ENCODE data around the gene EFNA3. TPM values are rescaled to one million over a fixed set of nuclear protein-coding genes. Genes with fewer than 3 reads are reported as not detected.
A peak's percentile ranks its signal among the peaks of the same experiment; 100 is the strongest.

Gene EFNA3
- polyA plus RNA-seq, 3 donors, result 0.45 to 1.7 (median 0.92) TPM

GRCh38 chr1:155050560-155051341 is 27.9 kb upstream of the EFNA3 start, which contains the start of gene ADAM15:
Gene ADAM15 (plus strand): TSS chr1:155051316. CDS start chr1:155051387, 71 bp downstream.
- Histone ChIP-seq H3K36me3 (replicated peaks in 1 of 2; ENCODE audit: control insufficient read depth in 1 of 2, insufficient read depth in 2 of 2, low read length in 2 of 2) (peaks cover 20 to 22% of the 10 kb centered on the region in 2 donors), H3K9ac (ENCODE audit: insufficient read depth, low read length, poor library complexity, severe bottlenecking) (peak within 1 kb of the TSS; percentile 75), H3K4me2 (replicated peaks; ENCODE audit: extremely low read depth, low read length, poor library complexity, severe bottlenecking) (peak within 1 kb of the TSS; percentile 100), H3K27me3 (ENCODE audit: control insufficient read depth in 2 of 2, insufficient read depth in 2 of 2, low read length in 2 of 2) (no peaks in the 10 kb centered on the region), H4K20me1 (ENCODE audit: insufficient read depth, low read length) (peaks cover 40% of the 10 kb centered on the region), H3K79me2 (ENCODE audit: insufficient read depth, low read length) (peaks cover 20% of the 10 kb centered on the region), H2AFZ (ENCODE audit: insufficient read depth, low read depth, low read length, poor library complexity, severe bottlenecking) (peak within 1 kb of the TSS; percentile 95), H3K27ac (ENCODE audit: low read depth in 1 of 2, low read length in 2 of 2) (peak within 1 kb of the TSS; percentile 54 to 79), H3K4me1 (ENCODE audit: control insufficient read depth in 1 of 2, insufficient read depth in 2 of 2, low read length in 2 of 2) (peaks cover 28 to 42% of the 10 kb centered on the region in 2 donors), H3K9me3 (replicated peaks in 1 of 2; ENCODE audit: control insufficient read depth in 1 of 2, insufficient read depth in 1 of 2, low read length in 2 of 2) (no peaks in the 10 kb centered on the region), H3K4me3 (replicated peaks in 1 of 3; ENCODE audit: low read depth in 2 of 3, low read length in 3 of 3) (peak within 1 kb of the TSS; percentile 60 to 96 (median 84))
- Mint-ChIP-seq H3K27me3 (ENCODE audit: low read depth in 3 of 3) (peaks cover 0 to 5% (median 1%) of the 10 kb centered on the region in 3 donors), H3K4me3 (peak within 1 kb of the TSS; percentile 90 to 95), H3K4me1 (peaks cover 26% of the 10 kb centered on the region), H3K27ac (peak within 1 kb of the TSS; percentile 73 to 93 (median 89)), H3K9me3 (no peaks in the 10 kb centered on the region), H3K36me3 (peaks cover 18 to 20% of the 10 kb centered on the region in 2 donors)
- under 1% methylated on average over 95 of the region's 99 CpGs for WGBS (ENCODE audit: insufficient coverage)
- peak; percentile 81 to 88 (median 85) for DNase-seq
- TF ChIP-seq CTCF (IDR thresholded peaks at IDR 0.05), result peak; percentile 99
- intact Hi-C loops (cut with micrococcal nuclease), result loop anchor here (5.0 kb wide), 3 partner anchors 37 to 48 kb away; partner anchors contain the start of gene ZBTB7B (in 1 of the 2)

GRCh38 chr1:155051342-155051776 is 27.3 kb upstream of the EFNA3 start:
- H3K4me2 ChIP-seq (replicated peaks; ENCODE audit: extremely low read depth, low read length, poor library complexity, severe bottlenecking), result peak overlapping the region; percentile 100
- peaks cover 0 to 2% (median 1%) of the 10 kb centered on the region in 3 donors for H3K27me3 Mint-ChIP-seq (ENCODE audit: low read depth in 3 of 3)
- H3K27me3 ChIP-seq (ENCODE audit: control insufficient read depth in 2 of 2, insufficient read depth in 2 of 2, low read length in 2 of 2), result no peaks in the 10 kb centered on the region
- peak overlapping the region; percentile 72 for H2AFZ ChIP-seq (ENCODE audit: insufficient read depth, low read depth, low read length, poor library complexity, severe bottlenecking)
- H3K27ac ChIP-seq (ENCODE audit: low read depth in 1 of 2, low read length in 2 of 2), result peak overlapping the region; percentile 54 to 79
- WGBS (ENCODE audit: insufficient coverage), result 0% methylated on average over 31 of the region's 31 CpGs
- peaks cover 26 to 28% of the 10 kb centered on the region in 2 donors for H3K36me3 ChIP-seq (replicated peaks in 1 of 2; ENCODE audit: control insufficient read depth in 1 of 2, insufficient read depth in 2 of 2, low read length in 2 of 2)
- H3K4me1 ChIP-seq (ENCODE audit: control insufficient read depth in 1 of 2, insufficient read depth in 2 of 2, low read length in 2 of 2), result peaks cover 28 to 42% of the 10 kb centered on the region in 2 donors
- H3K36me3 Mint-ChIP-seq, result peaks cover 24 to 26% of the 10 kb centered on the region in 2 donors
- no peaks in the 10 kb centered on the region for H3K9me3 Mint-ChIP-seq
- no peak for TF ChIP-seq CTCF (IDR thresholded peaks at IDR 0.05)
- peak overlapping the region; percentile 90 to 95 for H3K4me3 Mint-ChIP-seq
- peak overlapping the region; percentile 60 to 96 (median 81) for H3K4me3 ChIP-seq (replicated peaks in 1 of 3; ENCODE audit: low read depth in 2 of 3, low read length in 3 of 3)
- no peak for DNase-seq
- H3K4me1 Mint-ChIP-seq, result peaks cover 26% of the 10 kb centered on the region
- peak overlapping the region; percentile 73 to 93 (median 89) for H3K27ac Mint-ChIP-seq
- peaks cover 22% of the 10 kb centered on the region for H3K79me2 ChIP-seq (ENCODE audit: insufficient read depth, low read length)
- no peaks in the 10 kb centered on the region for H3K9me3 ChIP-seq (replicated peaks in 1 of 2; ENCODE audit: control insufficient read depth in 1 of 2, insufficient read depth in 1 of 2, low read length in 2 of 2)
- intact Hi-C loops (cut with micrococcal nuclease), result loop anchor here (5.0 kb wide), 3 partner anchors 36 to 49 kb away; partner anchors contain the start of gene ZBTB7B (in 1 of the 2)
- H4K20me1 ChIP-seq (ENCODE audit: insufficient read depth, low read length), result peaks cover 46% of the 10 kb centered on the region
- peak overlapping the region; percentile 75 for H3K9ac ChIP-seq (ENCODE audit: insufficient read depth, low read length, poor library complexity, severe bottlenecking)

All from CD14-positive monocyte (primary cell).